Peyer's patch (tissue), 4 donors: Measurements from ENCODE around the gene CTAG1B.

Experiments
- POLR2A ChIP-seq, 2 donors: fragments of 450-650 bp; IDR thresholded peaks; one replicate each; pipeline ENCODE4 v1.5.1; 2017; ENCODE audit warnings: antibody characterized with exemption in 2 of 2, mild to moderate bottlenecking in 2 of 2, moderate library complexity in 2 of 2
- TF ChIP-seq, protein P1 (sequence below), 6 experiments: fragments of 450-650 bp in 4 of 6; fragments of 200-600 bp in 2 of 6; sonication (generic) in 1 of 6; IDR thresholded peaks; one replicate each; pipeline ENCODE4 v1.5.1; 2017 to 2019; ENCODE audit warnings: antibody characterized with exemption in 6 of 6, mild to moderate bottlenecking in 3 of 6, moderate library complexity in 1 of 6

DNA sequence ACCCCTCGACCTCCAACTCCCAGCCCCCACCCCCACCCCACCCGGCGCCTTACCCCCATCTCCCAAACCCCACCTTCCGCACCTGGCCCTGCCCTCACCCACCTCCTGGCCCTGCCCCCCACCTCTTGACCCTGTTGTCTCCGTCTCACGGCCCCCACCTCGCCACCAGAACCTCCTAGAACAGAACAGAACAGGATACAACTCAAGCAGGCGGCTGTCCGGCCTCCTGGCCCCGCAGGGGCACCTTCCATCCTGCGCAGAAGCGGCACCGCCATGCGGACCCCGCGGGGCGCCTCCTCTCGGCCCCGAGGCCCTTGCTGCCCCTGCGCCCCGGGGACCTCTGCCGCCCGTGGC, 33.9 kb upstream of the CTAG1B start:
- no peak for TF ChIP-seq POLR2A (IDR thresholded peaks at IDR 0.05)
- TF ChIP-seq, protein P1, sequence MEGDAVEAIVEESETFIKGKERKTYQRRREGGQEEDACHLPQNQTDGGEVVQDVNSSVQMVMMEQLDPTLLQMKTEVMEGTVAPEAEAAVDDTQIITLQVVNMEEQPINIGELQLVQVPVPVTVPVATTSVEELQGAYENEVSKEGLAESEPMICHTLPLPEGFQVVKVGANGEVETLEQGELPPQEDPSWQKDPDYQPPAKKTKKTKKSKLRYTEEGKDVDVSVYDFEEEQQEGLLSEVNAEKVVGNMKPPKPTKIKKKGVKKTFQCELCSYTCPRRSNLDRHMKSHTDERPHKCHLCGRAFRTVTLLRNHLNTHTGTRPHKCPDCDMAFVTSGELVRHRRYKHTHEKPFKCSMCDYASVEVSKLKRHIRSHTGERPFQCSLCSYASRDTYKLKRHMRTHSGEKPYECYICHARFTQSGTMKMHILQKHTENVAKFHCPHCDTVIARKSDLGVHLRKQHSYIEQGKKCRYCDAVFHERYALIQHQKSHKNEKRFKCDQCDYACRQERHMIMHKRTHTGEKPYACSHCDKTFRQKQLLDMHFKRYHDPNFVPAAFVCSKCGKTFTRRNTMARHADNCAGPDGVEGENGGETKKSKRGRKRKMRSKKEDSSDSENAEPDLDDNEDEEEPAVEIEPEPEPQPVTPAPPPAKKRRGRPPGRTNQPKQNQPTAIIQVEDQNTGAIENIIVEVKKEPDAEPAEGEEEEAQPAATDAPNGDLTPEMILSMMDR (IDR thresholded peaks at IDR 0.05) = no peak
